H9 (cell line): ENCODE data around the gene LILRB5. TPM values are rescaled to one million over a fixed set of nuclear protein-coding genes. Genes with fewer than 3 reads are reported as not detected.
"Not testable (repeated sequence)": the region's sequence is repeated elsewhere in the genome, so short reads cannot be mapped to it uniquely, and the experiment has no call there.

Source experiments
- DNase-seq: peaks from one replicate; pipeline ENCODE4 v3.0.0-alpha.2; 2017
- H2AFZ ChIP-seq: one replicate; pipeline ENCODE4 v1.6.1; 2013; ENCODE audit warnings: mild to moderate bottlenecking, low read length, control low read depth, moderate library complexity
- H2AK5ac ChIP-seq: 2 replicates; pipeline ENCODE4 v1.6.1; 2013; ENCODE audit warnings: low read length, control low read depth, mixed read lengths; ENCODE audit not compliant: insufficient read length
- H2BK120ac ChIP-seq: one replicate; pipeline ENCODE4 v1.6.1; 2013; ENCODE audit warnings: low read depth, mild to moderate bottlenecking, low read length, control low read depth, inconsistent platforms; ENCODE audit not compliant: poor library complexity, severe bottlenecking
- H2BK12ac ChIP-seq: 2 replicates; pipeline ENCODE4 v1.6.1; 2013; ENCODE audit warnings: low read length, control low read depth, mixed read lengths, low read depth; ENCODE audit not compliant: insufficient read length
- H2BK15ac ChIP-seq: 2 replicates; pipeline ENCODE4 v1.6.1; 2013; ENCODE audit warnings: low read depth, low read length, control low read depth
- H2BK20ac ChIP-seq: one replicate; pipeline ENCODE4 v1.6.1; 2013; ENCODE audit warnings: low read depth, mild to moderate bottlenecking, low read length, control low read depth, inconsistent platforms; ENCODE audit not compliant: poor library complexity, severe bottlenecking
- H2BK5ac ChIP-seq: 2 replicates; pipeline ENCODE4 v1.6.1; 2013; ENCODE audit warnings: low read length, control low read depth, mixed read lengths; ENCODE audit not compliant: insufficient read length
- H3K14ac ChIP-seq: 2 replicates; pipeline ENCODE4 v1.6.1; 2013; ENCODE audit warnings: low read length, control low read depth; ENCODE audit not compliant: insufficient read depth
- H3K18ac ChIP-seq: 2 replicates; pipeline ENCODE4 v1.6.1; 2013; ENCODE audit warnings: low read depth, mild to moderate bottlenecking, mixed read lengths, low read length, control low read depth; ENCODE audit not compliant: insufficient read length
- H3K23ac ChIP-seq: 2 replicates; pipeline ENCODE4 v1.6.1; 2013; ENCODE audit warnings: low read length, control low read depth, mixed read lengths, low read depth; ENCODE audit not compliant: insufficient read length
- H3K23me2 ChIP-seq: 2 replicates; pipeline ENCODE4 v1.6.1; 2013; ENCODE audit warnings: low read depth, mild to moderate bottlenecking, mixed read lengths, low read length, control low read depth; ENCODE audit not compliant: insufficient read length, poor library complexity, severe bottlenecking
- H3K27ac ChIP-seq: 2 replicates; pipeline ENCODE4 v1.5.1; 2013; ENCODE audit warnings: low read length, control low read depth, mixed read lengths, low read depth; ENCODE audit not compliant: insufficient read length
- H3K27me3 ChIP-seq: 2 replicates; pipeline ENCODE4 v1.6.1; 2013; ENCODE audit warnings: low read length, control low read depth, inconsistent platforms; ENCODE audit not compliant: insufficient read depth
- H3K4ac ChIP-seq: 2 replicates; pipeline ENCODE4 v1.6.1; 2013; ENCODE audit warnings: low read depth, mild to moderate bottlenecking, control low read depth, inconsistent platforms, low read length, moderate library complexity
- H3K4me1 ChIP-seq: 2 replicates; pipeline ENCODE4 v1.6.1; 2013; ENCODE audit warnings: low read length, control low read depth, inconsistent platforms; ENCODE audit not compliant: insufficient read depth
- H3K4me2 ChIP-seq: 2 replicates; pipeline ENCODE4 v1.6.1; 2013; ENCODE audit warnings: low read length, control low read depth, mixed read lengths; ENCODE audit not compliant: insufficient read length, insufficient read depth
- H3K56ac ChIP-seq: 2 replicates; pipeline ENCODE4 v1.6.1; 2013; ENCODE audit warnings: low read depth, mild to moderate bottlenecking, mixed read lengths, low read length, control low read depth; ENCODE audit not compliant: insufficient read length
- H3K79me1 ChIP-seq: 2 replicates; pipeline ENCODE4 v1.6.1; 2013; ENCODE audit warnings: low read depth, mild to moderate bottlenecking, moderate library complexity, low read length, control low read depth, inconsistent platforms; ENCODE audit not compliant: insufficient read depth, poor library complexity, severe bottlenecking
- H3K79me2 ChIP-seq: 2 replicates; pipeline ENCODE4 v1.6.1; 2013; ENCODE audit warnings: low read length, control low read depth, inconsistent platforms; ENCODE audit not compliant: insufficient read depth
- H3K9ac ChIP-seq: 2 replicates; pipeline ENCODE4 v1.6.1; 2013; ENCODE audit warnings: low read length, control low read depth, mixed read lengths; ENCODE audit not compliant: insufficient read length; ENCODE audit errors: extremely low read depth
- H3K9me3 ChIP-seq: one replicate; pipeline ENCODE4 v1.6.1; 2013; ENCODE audit warnings: low read depth, low read length, inconsistent platforms; ENCODE audit not compliant: control insufficient read depth
- H3T11ph ChIP-seq: one replicate; pipeline ENCODE4 v1.6.1; 2013; ENCODE audit warnings: mild to moderate bottlenecking, low read length, control low read depth, inconsistent platforms
- H4K20me1 ChIP-seq: one replicate; pipeline ENCODE4 v1.6.1; 2013; ENCODE audit not compliant: control insufficient read depth, insufficient read length, insufficient read depth
- H4K5ac ChIP-seq: 2 replicates; pipeline ENCODE4 v1.6.1; 2013; ENCODE audit warnings: low read depth, mild to moderate bottlenecking, mixed read lengths, low read length, control low read depth; ENCODE audit not compliant: insufficient read length
- H4K8ac ChIP-seq: replicated peaks from 2 replicates; pipeline ENCODE4 v1.6.1; 2013; ENCODE audit warnings: low read length, control low read depth, mixed read lengths, low read depth; ENCODE audit not compliant: insufficient read length
- H4K91ac ChIP-seq: 2 replicates; pipeline ENCODE4 v1.6.1; 2013; ENCODE audit warnings: low read depth, mild to moderate bottlenecking, moderate library complexity, mixed read lengths, low read length, control low read depth; ENCODE audit not compliant: insufficient read length
- H3K27ac Mint-ChIP-seq, 3 experiments: 2 replicates in 2 of 3; 3 replicates in 1 of 3; pipeline ENCODE4 v1.8.0; 2020 to 2021; ENCODE audit warnings: mixed read lengths in 3 of 3, mild to moderate bottlenecking in 1 of 3, moderate library complexity in 1 of 3
- H3K27me3 Mint-ChIP-seq: 2 replicates; pipeline ENCODE4 v1.8.0; 2021; ENCODE audit warnings: low read depth, mild to moderate bottlenecking, moderate library complexity, mixed read lengths
- H3K36me3 Mint-ChIP-seq, 3 experiments: 2 replicates in 2 of 3; 3 replicates in 1 of 3; pipeline ENCODE4 v1.8.0; 2020 to 2021; ENCODE audit warnings: low read depth in 3 of 3, mixed read lengths in 3 of 3; ENCODE audit not compliant: insufficient read depth in 1 of 3
- H3K4me1 Mint-ChIP-seq, 2 experiments: 2 replicates each; pipeline ENCODE4 v1.8.0; 2020; ENCODE audit warnings: mixed read lengths in 2 of 2
- H3K4me3 Mint-ChIP-seq, 2 experiments: 2 replicates in 1 of 2; 3 replicates in 1 of 2; pipeline ENCODE4 v1.8.0; 2020 to 2021; ENCODE audit warnings: mild to moderate bottlenecking in 2 of 2, mixed read lengths in 2 of 2, moderate library complexity in 1 of 2
- H3K9me3 Mint-ChIP-seq, 2 experiments: 2 replicates in 1 of 2; 3 replicates in 1 of 2; pipeline ENCODE4 v1.8.0; 2020; ENCODE audit warnings: mild to moderate bottlenecking in 2 of 2, mixed read lengths in 2 of 2, moderate library complexity in 1 of 2
- WGBS: extraction: QIAGEN DNeasy Blood & Tissue Kit; methylation state at CpG from one replicate; pipeline ENCODE4 v1.1.7; 2013; ENCODE audit warnings: missing lambda C conversion rate, low lambda C conversion rate, mixed read lengths; ENCODE audit not compliant: insufficient read length; ENCODE audit errors: extremely low coverage; 5-methylcytosine and 5-hydroxymethylcytosine counted together
- total RNA-seq: library from RNA; stranded (reverse); gene quantifications from 2 replicates; pipeline ENCODE4 v1.2.1, GENCODE V29; 2021

Gene LILRB5
- total RNA-seq, 1 experiment from 2014 or later: 0.09 TPM

- not testable (repeated sequence) for H4K8ac ChIP-seq, H3K4me1 Mint-ChIP-seq
These were observed 34.4 kb downstream of the LILRB5 start, which contains the start of gene LILRB3 for GRCh38 chr19:54222474-54223276. Gene LILRB3, minus strand, starts transcription at chr19:54223007. Its CDS starts 31 bp downstream, at chr19:54222976.

GRCh38 chr19:54221947-54222346 is 35.1 kb downstream of the LILRB5 start:
- H3K27ac ChIP-seq, H3K4ac ChIP-seq, H3K4me3 Mint-ChIP-seq, H4K8ac ChIP-seq, H3K4me1 ChIP-seq, H4K91ac ChIP-seq, H3K9me3 Mint-ChIP-seq, H2BK12ac ChIP-seq, H3T11ph ChIP-seq, H4K5ac ChIP-seq, H3K9ac ChIP-seq, H2BK20ac ChIP-seq, H3K79me1 ChIP-seq, H2AK5ac ChIP-seq, H3K27me3 ChIP-seq, H3K9me3 ChIP-seq, H3K23me2 ChIP-seq, DNase-seq, H3K56ac ChIP-seq, H2AFZ ChIP-seq, H3K18ac ChIP-seq, H3K23ac ChIP-seq, H2BK15ac ChIP-seq, H3K36me3 Mint-ChIP-seq, H3K14ac ChIP-seq, H3K27ac Mint-ChIP-seq, H3K4me2 ChIP-seq, H4K20me1 ChIP-seq, H2BK5ac ChIP-seq, H2BK120ac ChIP-seq, H3K79me2 ChIP-seq: not testable (repeated sequence)
- Mint-ChIP-seq H3K27me3 (peaks cover 26% of the 10 kb centered on the region), H3K4me1 (peaks cover 8 to 13% of the 10 kb centered on the region in 2 experiments)
- WGBS: no CpG with 5 or more reads among the region's 7 CpGs

More at GRCh38 chr19:54222474-54223276, 34.4 kb downstream of the LILRB5 start, which contains the start of gene LILRB3:
- H3K27me3 ChIP-seq, H2BK12ac ChIP-seq, H3K23ac ChIP-seq, H3K4me1 ChIP-seq, H4K91ac ChIP-seq, H3K56ac ChIP-seq, H3K27ac ChIP-seq, H3K4ac ChIP-seq, H2BK5ac ChIP-seq, H3K9me3 Mint-ChIP-seq, H2AFZ ChIP-seq, H3T11ph ChIP-seq, H3K36me3 Mint-ChIP-seq, H3K79me2 ChIP-seq, H3K9me3 ChIP-seq, H3K79me1 ChIP-seq, H4K20me1 ChIP-seq, H3K23me2 ChIP-seq, H3K4me3 Mint-ChIP-seq, H2BK15ac ChIP-seq, H3K9ac ChIP-seq, H2AK5ac ChIP-seq, H3K14ac ChIP-seq, H4K5ac ChIP-seq, H2BK120ac ChIP-seq, H3K4me2 ChIP-seq, DNase-seq, H2BK20ac ChIP-seq, H3K18ac ChIP-seq: not testable (repeated sequence)
- H3K27ac Mint-ChIP-seq: peak within 1 kb of the TSS in 1 of 3 experiments; percentile 87; a peak in 1 of 7 replicates
- no CpG with 5 or more reads among the region's 16 CpGs for WGBS
- peaks cover 29% of the 10 kb centered on the region for H3K27me3 Mint-ChIP-seq
